ENCODE results near the gene TBC1D5.

Gene TBC1D5

GRCh38 chr3:17571686-17572085, 170.7 kb downstream of the TBC1D5 start:
- Histone ChIP-seq H3K4me3 (ENCODE audit: low read depth, low read length) (no peak overlapping the region), H3K27me3 (replicated peaks) (no peaks in the 10 kb centered on the region), H3K36me3 (replicated peaks) (no peaks in the 10 kb centered on the region), H3K27ac (no peak overlapping the region)
- no peak for DNase-seq
- TF ChIP-seq CTCF (IDR thresholded peaks at IDR 0.05; ENCODE audit: low read depth, low read length, missing control alignments): no peak
- in situ Hi-C loops (cut with HindIII; ENCODE audit: low pct_ligation_motif_present, low sequenced_read_pairs): no loop called here

GRCh38 chr3:17562845-17563244, 179.6 kb downstream of the TBC1D5 start:
- DNase-seq: no peak
- H3K4me3 ChIP-seq (ENCODE audit: low read depth, low read length): no peak overlapping the region
- H3K27me3 ChIP-seq (replicated peaks): no peaks in the 10 kb centered on the region
- TF ChIP-seq CTCF (IDR thresholded peaks at IDR 0.05; ENCODE audit: low read depth, low read length, missing control alignments): no peak
- H3K36me3 ChIP-seq (replicated peaks): no peaks in the 10 kb centered on the region
- no peak overlapping the region for H3K27ac ChIP-seq
- in situ Hi-C loops (cut with HindIII; ENCODE audit: low pct_ligation_motif_present, low sequenced_read_pairs): no loop called here

GRCh38 chr3:17558565-17558964, 183.9 kb downstream of the TBC1D5 start:
- no peak for TF ChIP-seq CTCF (IDR thresholded peaks at IDR 0.05; ENCODE audit: low read depth, low read length, missing control alignments)
- Histone ChIP-seq H3K27ac (no peak overlapping the region), H3K27me3 (replicated peaks) (no peaks in the 10 kb centered on the region), H3K36me3 (replicated peaks) (no peaks in the 10 kb centered on the region), H3K4me3 (ENCODE audit: low read depth, low read length) (no peak overlapping the region)
- DNase-seq: no peak
- in situ Hi-C loops (cut with HindIII; ENCODE audit: low pct_ligation_motif_present, low sequenced_read_pairs): no loop called here

GRCh38 chr3:17557749-17558463, 184.5 kb downstream of the TBC1D5 start:
- TF ChIP-seq CTCF (IDR thresholded peaks at IDR 0.05; ENCODE audit: low read depth, low read length, missing control alignments): no peak
- Histone ChIP-seq H3K4me3 (ENCODE audit: low read depth, low read length) (no peak overlapping the region), H3K36me3 (replicated peaks) (no peaks in the 10 kb centered on the region), H3K27ac (no peak overlapping the region), H3K27me3 (replicated peaks) (no peaks in the 10 kb centered on the region)
- in situ Hi-C loops (cut with HindIII; ENCODE audit: low pct_ligation_motif_present, low sequenced_read_pairs): no loop called here
- DNase-seq: no peak

GRCh38 chr3:17555525-17555924, 186.9 kb downstream of the TBC1D5 start:
- TF ChIP-seq CTCF (IDR thresholded peaks at IDR 0.05; ENCODE audit: low read depth, low read length, missing control alignments): no peak
- in situ Hi-C loops (cut with HindIII; ENCODE audit: low pct_ligation_motif_present, low sequenced_read_pairs): no loop called here
- Histone ChIP-seq H3K36me3 (replicated peaks) (no peaks in the 10 kb centered on the region), H3K27ac (no peak overlapping the region), H3K27me3 (replicated peaks) (no peaks in the 10 kb centered on the region), H3K4me3 (ENCODE audit: low read depth, low read length) (no peak overlapping the region)
- no peak for DNase-seq

- TF ChIP-seq CTCF (IDR thresholded peaks at IDR 0.05; ENCODE audit: low read depth, low read length, missing control alignments): no peak
- Histone ChIP-seq H3K27ac (no peak overlapping the region), H3K36me3 (replicated peaks) (no peaks in the 10 kb centered on the region), H3K4me3 (ENCODE audit: low read depth, low read length) (no peak overlapping the region), H3K27me3 (replicated peaks) (no peaks in the 10 kb centered on the region)
- in situ Hi-C loops (cut with HindIII; ENCODE audit: low pct_ligation_motif_present, low sequenced_read_pairs): no loop called here
- no peak for DNase-seq
Observed at GRCh38 chr3:17554078-17554477, 188.4 kb downstream of the TBC1D5 start.
